Keratinocyte (primary cell): ENCODE data around the gene LARP1B. TPM values are rescaled to one million over a fixed set of nuclear protein-coding genes. Genes with fewer than 3 reads are reported as not detected.
A peak's percentile ranks its signal among the peaks of the same experiment; 100 is the strongest.

ENCODE experiments used
- DNase-seq: peaks from one replicate; pipeline ENCODE4 v3.0.0-alpha.2; 2011; ENCODE audit warnings: low read depth, missing footprints, low spot score
- FAIRE-seq: peaks from 2 replicates; lab custom pipeline; 2011; peaks lifted over from hg19 to GRCh38; lab: Jason Lieb, UNC
- H2AFZ ChIP-seq: 2 replicates; pipeline ENCODE4 v1.6.0; 2012; ENCODE audit warnings: low read length, control low read depth, inconsistent platforms; ENCODE audit not compliant: control insufficient read depth
- H3K27ac ChIP-seq: 2 replicates; pipeline ENCODE4 v1.5.1; 2011; ENCODE audit warnings: low read length; ENCODE audit not compliant: control insufficient read depth, insufficient read depth
- H3K27me3 ChIP-seq: 3 replicates; pipeline ENCODE4 v1.6.0; 2011; ENCODE audit warnings: low read length; ENCODE audit not compliant: control insufficient read depth, insufficient read depth; ENCODE audit errors: extremely low read depth
- H3K36me3 ChIP-seq, 2 experiments: 2 replicates in 1 of 2; 3 replicates in 1 of 2; pipeline ENCODE4 v1.5.1; 2011; ENCODE audit warnings: low read length in 2 of 2, mild to moderate bottlenecking in 1 of 2; ENCODE audit not compliant: control insufficient read depth in 2 of 2, insufficient read depth in 2 of 2; ENCODE audit errors: extremely low read depth in 1 of 2
- H3K4me1 ChIP-seq: 3 replicates; pipeline ENCODE4 v1.5.1; 2011; ENCODE audit warnings: low read length; ENCODE audit not compliant: control insufficient read depth, insufficient read depth; ENCODE audit errors: extremely low read depth
- H3K4me2 ChIP-seq: 3 replicates; pipeline ENCODE4 v1.6.0; 2011; ENCODE audit warnings: low read depth, low read length; ENCODE audit not compliant: control insufficient read depth, insufficient read depth; ENCODE audit errors: extremely low read depth
- H3K4me3 ChIP-seq, 3 experiments: fragments of 200-600 bp in 1 of 3; sonication (generic) in 1 of 3; 2 replicates in 2 of 3; 3 replicates in 1 of 3; pipeline ENCODE4 v1.5.1; 2011 to 2016; ENCODE audit warnings: low read length in 3 of 3, mild to moderate bottlenecking in 3 of 3, control low read depth in 2 of 3, inconsistent platforms in 1 of 3, low read depth in 1 of 3, mixed read lengths in 1 of 3, mixed run types in 1 of 3, moderate library complexity in 1 of 3; ENCODE audit not compliant: control insufficient read depth in 2 of 3, insufficient read depth in 2 of 3; ENCODE audit errors: extremely low read depth in 1 of 3
- H3K79me2 ChIP-seq: 2 replicates; pipeline ENCODE4 v1.6.0; 2012; ENCODE audit warnings: low read length; ENCODE audit not compliant: control insufficient read depth, insufficient read depth
- H3K9ac ChIP-seq: 3 replicates; pipeline ENCODE4 v1.6.0; 2011; ENCODE audit warnings: low read length; ENCODE audit not compliant: control insufficient read depth, insufficient read depth; ENCODE audit errors: extremely low read depth
- H3K9me1 ChIP-seq: 3 replicates; pipeline ENCODE4 v1.6.0; 2011; ENCODE audit warnings: low read length; ENCODE audit not compliant: control insufficient read depth, insufficient read depth; ENCODE audit errors: extremely low read depth
- H3K9me3 ChIP-seq: 2 replicates; pipeline ENCODE4 v1.5.1; 2012; ENCODE audit warnings: low read depth, low read length; ENCODE audit not compliant: control insufficient read depth
- H4K20me1 ChIP-seq: 3 replicates; pipeline ENCODE4 v1.6.0; 2011; ENCODE audit warnings: low read length; ENCODE audit not compliant: control insufficient read depth, insufficient read depth; ENCODE audit errors: extremely low read depth
- CTCF ChIP-seq, 3 experiments: IDR thresholded peaks in 1 of 3; conservative IDR thresholded peaks in 1 of 3; optimal IDR thresholded peaks in 1 of 3; 2 replicates in 2 of 3; 3 replicates in 1 of 3; pipeline versions ENCODE3 to v1.5.1; 2011; ENCODE audit warnings: low read length in 3 of 3, mild to moderate bottlenecking in 3 of 3, moderate library complexity in 2 of 3, control low read depth in 1 of 3, inconsistent platforms in 1 of 3; ENCODE audit not compliant: insufficient read depth in 2 of 3; ENCODE audit errors: extremely low read depth in 1 of 3
- EZH2 ChIP-seq: IDR thresholded peaks from one replicate; pipeline ENCODE4 v1.6.1; 2012; ENCODE audit warnings: inconsistent platforms, mild to moderate bottlenecking, low read length, moderate library complexity
- dilution Hi-C: fragments of 300-500 bp; cut with MboI; formaldehyde crosslinking; loops from one replicate; pipeline ENCODE4 v1.7.0; 2020; ENCODE audit warnings: low sequenced_read_pairs; ENCODE audit not compliant: extremely low pct_ligation_motif_present
- polyA plus RNA-seq, 5 experiments: library from polyadenylated mRNA; depleted of rRNA in 3 of 5; stranded (reverse) in 3 of 5; stranded (forward) in 1 of 5; unstranded in 1 of 5; fragments of >200 nt; gene quantifications; 1 replicate in 1 of 5; 2 replicates in 3 of 5; 3 replicates in 1 of 5; pipeline versions ENCODE4 v1.2.1 to v1.2.3, GENCODE V29; 2011 to 2012; ENCODE audit warnings: missing spikeins in 2 of 5, low read depth in 1 of 5, low replicate concordance in 1 of 5

Gene LARP1B
- polyA plus RNA-seq, 1 donor (not counting 4 experiments of a cell fraction or from before 2014, with no cell fraction given): 18.3 TPM

GRCh38 chr4:128141866-128142265 lies 80.8 kb downstream of the LARP1B start:
- DNase-seq (peak; percentile 1), FAIRE-seq (peak; percentile 26)
- dilution Hi-C loops: no loop called here
- Histone ChIP-seq H4K20me1 (no peaks in the 10 kb centered on the region), H3K9me3 (no peaks in the 10 kb centered on the region), H3K9me1 (no peaks in the 10 kb centered on the region), H3K27ac (no peak overlapping the region), H3K9ac (no peak overlapping the region), H3K79me2 (no peaks in the 10 kb centered on the region), H3K4me2 (no peak overlapping the region), H3K4me3 (no peak overlapping the region), H3K4me1 (peaks cover 3% of the 10 kb centered on the region), H3K36me3 (peaks cover 0 to 3% of the 10 kb centered on the region in 2 experiments), H2AFZ (no peak overlapping the region), H3K27me3 (no peaks in the 10 kb centered on the region)
- TF ChIP-seq CTCF (optimal IDR thresholded peaks at IDR 0.05 in 1 of 3, IDR thresholded peaks at IDR 0.05 in 1 of 3, conservative IDR thresholded peaks at IDR 0.05 in 1 of 3; ENCODE audit: extremely low read depth in 1 of 3, insufficient read depth in 2 of 3, low read length in 3 of 3) (no peak), EZH2 (no peak)

GRCh38 chr4:128145727-128146126 lies 84.6 kb downstream of the LARP1B start:
- no peaks in the 10 kb centered on the region for H3K9me1 ChIP-seq
- DNase-seq: no peak
- H3K4me2 ChIP-seq: no peak overlapping the region
- no peaks in the 10 kb centered on the region for H3K27me3 ChIP-seq
- dilution Hi-C loops: no loop called here
- no peaks in the 10 kb centered on the region for H3K9me3 ChIP-seq
- no peak overlapping the region for H2AFZ ChIP-seq
- H3K79me2 ChIP-seq: no peaks in the 10 kb centered on the region
- H3K9ac ChIP-seq: no peak overlapping the region
- peaks cover 3% of the 10 kb centered on the region for H3K4me1 ChIP-seq
- no peaks in the 10 kb centered on the region for H4K20me1 ChIP-seq
- no peak for TF ChIP-seq EZH2
- TF ChIP-seq CTCF (optimal IDR thresholded peaks at IDR 0.05 in 1 of 3, IDR thresholded peaks at IDR 0.05 in 1 of 3, conservative IDR thresholded peaks at IDR 0.05 in 1 of 3; ENCODE audit: extremely low read depth in 1 of 3, insufficient read depth in 2 of 3, low read length in 3 of 3): no peak
- no peak overlapping the region for H3K4me3 ChIP-seq
- no peak overlapping the region for H3K27ac ChIP-seq
- FAIRE-seq: no peak
- H3K36me3 ChIP-seq: peaks cover 0 to 3% of the 10 kb centered on the region in 2 experiments
